SHP77 (cell line): Measurements from ENCODE around the gene ERCC3.
"Not testable (repeated sequence)": the region's sequence is repeated elsewhere in the genome, so short reads cannot be mapped to it uniquely, and the experiment has no call there.

Source experiments
- DNase-seq, 2 experiments: peaks; one replicate each; lab custom pipeline; 2025; lab: John Stamatoyannopoulos, UW

Gene ERCC3

GRCh38 chr2:127226132-127226519, 67.8 kb downstream of the ERCC3 start:
- DNase-seq: no peak

- DNase-seq: no peak
These were observed 68.6 kb downstream of the ERCC3 start for GRCh38 chr2:127225186-127225960.

- DNase-seq: peak; percentile 28 to 54
These were observed 69.8 kb downstream of the ERCC3 start for GRCh38 chr2:127224135-127224534.

- no peak for DNase-seq
These were observed 73.0 kb downstream of the ERCC3 start for GRCh38 chr2:127220768-127221527.

- DNase-seq: no peak
These were observed 73.7 kb downstream of the ERCC3 start, which contains the start of gene CYP27C1 for GRCh38 chr2:127220102-127220767. TSS of gene CYP27C1 (minus strand) at chr2:127220299. CDS start at chr2:127220270, 29 bp downstream.

GRCh38 chr2:127219171-127220070, 74.5 kb downstream of the ERCC3 start:
- DNase-seq: no peak

- no peak for DNase-seq
These were observed 75.2 kb downstream of the ERCC3 start for GRCh38 chr2:127218812-127219170.

- no peak for DNase-seq
These were observed 76.2 kb downstream of the ERCC3 start for GRCh38 chr2:127217470-127218325.

GRCh38 chr2:127216593-127216992, 77.4 kb downstream of the ERCC3 start:
- no peak for DNase-seq

- DNase-seq: no peak
These were observed 77.8 kb downstream of the ERCC3 start for GRCh38 chr2:127216095-127216494.

GRCh38 chr2:127214201-127214600, 79.7 kb downstream of the ERCC3 start:
- DNase-seq: not testable (repeated sequence)

GRCh38 chr2:127208313-127208712, 85.6 kb downstream of the ERCC3 start:
- DNase-seq: peak; percentile 84 to 93
